Muscle of leg (tissue), 11 donors: ENCODE data around the gene ADAMTS12. TPM values are rescaled to one million over a fixed set of nuclear protein-coding genes. Genes with fewer than 3 reads are reported as not detected.

Source experiments
- DNase-seq: peaks from one replicate; pipeline ENCODE4 v3.0.0; 2013
- H3K27ac ChIP-seq: one replicate; pipeline ENCODE4 v1.5.1; 2013; ENCODE audit warnings: mild to moderate bottlenecking, low read length, control low read depth
- H3K27me3 ChIP-seq: one replicate; pipeline ENCODE4 v1.6.1; 2013; ENCODE audit warnings: low read length; ENCODE audit not compliant: control insufficient read depth, insufficient read depth
- H3K36me3 ChIP-seq: one replicate; pipeline ENCODE4 v1.6.1; 2013; ENCODE audit warnings: low read length; ENCODE audit not compliant: control insufficient read depth, insufficient read depth
- H3K4me1 ChIP-seq: one replicate; pipeline ENCODE4 v1.6.1; 2013; ENCODE audit warnings: low read length; ENCODE audit not compliant: control insufficient read depth, insufficient read depth
- H3K4me3 ChIP-seq: one replicate; pipeline ENCODE4 v1.5.1; 2013; ENCODE audit warnings: low read length, control low read depth
- H3K9me3 ChIP-seq: replicated peaks from 2 replicates; pipeline ENCODE4 v1.6.1; 2013; ENCODE audit warnings: low read depth, low read length; ENCODE audit not compliant: control insufficient read depth
- WGBS: methylation state at CpG from one replicate; pipeline ENCODE4 v1.1.5; 2013; ENCODE audit warnings: missing lambda C conversion rate; ENCODE audit not compliant: insufficient coverage; 5-methylcytosine and 5-hydroxymethylcytosine counted together
- polyA plus RNA-seq, 8 donors: library from polyadenylated mRNA; unstranded; fragments of 120-200 nt; gene quantifications; one replicate each; pipeline versions ENCODE4 v1.2.1 to v1.2.3, GENCODE V29; 2013; ENCODE audit warnings: inconsistent platforms in 1 of 8, low replicate concordance in 1 of 8; ENCODE audit not compliant: insufficient read length in 8 of 8, insufficient read depth in 1 of 8
- total RNA-seq: library from RNA; stranded (reverse); fragments of 120-200 nt; gene quantifications from one replicate; pipeline ENCODE4 v1.2.4, GENCODE V29; 2013

The ADAMTS12 gene
- total and polyA plus RNA-seq, 9 donors = 14.8 to 35.1 (median 22.8) TPM

DNA sequence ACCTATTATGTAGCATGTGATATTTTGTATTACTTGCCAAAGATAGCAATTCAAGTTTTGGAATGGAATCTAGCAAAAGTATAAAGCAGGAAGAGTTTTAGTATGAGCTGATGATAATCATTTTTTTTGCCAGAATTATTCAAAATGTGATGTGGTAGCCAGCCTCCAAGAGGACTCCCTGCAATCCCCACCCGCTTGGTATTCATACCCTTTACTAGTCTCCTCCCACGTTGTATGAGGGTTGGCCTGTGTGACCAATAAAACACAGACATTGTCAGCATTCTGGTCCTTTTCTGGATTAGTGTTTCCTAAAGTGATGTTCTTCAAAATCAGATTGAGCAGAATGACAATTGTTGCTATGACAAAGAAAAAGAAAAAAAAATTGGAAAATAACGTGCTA, 387.2 kb downstream of the ADAMTS12 start:
- peak; percentile 6 for DNase-seq
- Histone ChIP-seq H3K27ac (no peak overlapping the region), H3K36me3 (no peaks in the 10 kb centered on the region), H3K9me3 (no peaks in the 10 kb centered on the region), H3K4me3 (no peak overlapping the region), H3K4me1 (no peaks in the 10 kb centered on the region), H3K27me3 (no peaks in the 10 kb centered on the region)
- 60% methylated on average over 1 of the region's 3 CpGs for WGBS

DNA sequence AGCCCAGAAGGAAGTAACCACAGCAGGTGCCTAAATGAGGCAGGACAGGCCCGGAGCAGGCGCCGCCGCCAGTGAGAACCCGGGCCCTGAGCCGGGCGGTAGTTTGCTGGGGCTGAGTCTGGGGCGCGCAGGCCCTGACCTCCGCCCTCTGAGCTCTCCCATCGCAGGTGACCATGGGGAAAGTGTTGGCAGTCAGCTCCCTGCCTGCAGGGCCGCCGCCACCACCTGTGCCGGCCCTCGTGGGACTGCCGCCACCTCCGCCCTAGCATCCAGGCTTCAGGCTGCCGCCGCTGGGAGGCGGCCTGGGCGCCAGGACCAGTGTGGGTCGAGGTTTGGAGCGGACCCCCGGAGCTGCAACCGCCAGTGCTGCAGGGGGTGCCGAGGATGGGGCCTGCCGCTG, 389.9 kb downstream of the ADAMTS12 start:
- WGBS = 84% methylated on average over 27 of the region's 27 CpGs
- no peaks in the 10 kb centered on the region for H3K4me1 ChIP-seq
- H3K4me3 ChIP-seq = no peak overlapping the region
- H3K9me3 ChIP-seq = no peaks in the 10 kb centered on the region
- no peak overlapping the region for H3K27ac ChIP-seq
- no peaks in the 10 kb centered on the region for H3K36me3 ChIP-seq
- no peak for DNase-seq
- H3K27me3 ChIP-seq = no peaks in the 10 kb centered on the region

DNA sequence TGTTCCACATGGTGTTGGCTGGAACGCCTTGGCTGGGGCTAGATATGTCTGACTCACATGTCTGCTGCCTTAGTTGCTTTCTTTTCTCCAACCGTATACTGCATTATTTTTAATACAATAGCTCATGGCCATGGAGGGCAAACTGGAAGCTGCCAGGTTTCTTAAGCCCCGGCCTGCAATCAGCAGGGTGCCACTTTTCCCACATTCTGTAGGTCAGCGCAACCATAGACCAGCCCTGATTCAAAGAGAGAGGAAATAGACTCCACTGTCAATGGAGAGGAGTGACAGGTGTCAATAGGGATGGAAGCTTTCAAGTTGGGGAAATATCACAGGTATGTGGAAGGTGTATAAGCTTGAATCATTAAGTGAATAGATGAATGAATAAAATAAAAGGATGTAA, 390.5 kb downstream of the ADAMTS12 start:
- H3K4me1 ChIP-seq = no peaks in the 10 kb centered on the region
- WGBS = 88% methylated on average over 3 of the region's 4 CpGs
- DNase-seq = no peak
- no peaks in the 10 kb centered on the region for H3K36me3 ChIP-seq
- no peak overlapping the region for H3K4me3 ChIP-seq
- H3K27me3 ChIP-seq = no peaks in the 10 kb centered on the region
- H3K9me3 ChIP-seq = no peaks in the 10 kb centered on the region
- H3K27ac ChIP-seq = no peak overlapping the region

- Histone ChIP-seq H3K4me1 (no peaks in the 10 kb centered on the region), H3K36me3 (no peaks in the 10 kb centered on the region), H3K9me3 (no peaks in the 10 kb centered on the region), H3K27ac (no peak overlapping the region), H3K4me3 (no peak overlapping the region), H3K27me3 (no peaks in the 10 kb centered on the region)
- WGBS = no CpG with 5 or more reads among the region's 1 CpG
- DNase-seq = peak; percentile 62
These were observed 397.3 kb downstream of the ADAMTS12 start for GRCh38 chr5:33494466-33494865.

DNA sequence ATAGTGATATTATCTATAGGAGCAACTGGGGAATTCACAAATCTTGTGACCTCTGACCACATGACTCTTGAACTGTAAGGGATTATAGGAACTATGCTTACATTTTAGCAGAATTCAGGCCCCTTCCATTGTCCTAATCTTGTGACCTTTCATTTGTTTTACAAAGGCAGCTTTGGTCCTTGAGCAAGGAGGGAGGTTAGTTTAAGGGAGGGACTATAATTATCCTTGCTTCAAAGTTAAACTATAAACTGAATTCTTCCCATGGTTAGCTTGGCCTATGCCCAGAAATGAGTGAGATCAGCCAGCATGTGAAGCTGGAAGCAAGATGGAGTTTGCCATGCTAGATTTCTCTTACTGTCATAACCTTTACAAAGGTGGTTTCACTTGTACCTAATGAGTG, 399.8 kb downstream of the ADAMTS12 start:
- no peaks in the 10 kb centered on the region for H3K4me1 ChIP-seq
- DNase-seq = no peak
- no peaks in the 10 kb centered on the region for H3K9me3 ChIP-seq

GRCh38 chr5:33490071-33490665, 401.6 kb downstream of the ADAMTS12 start:
- no peaks in the 10 kb centered on the region for H3K27me3 ChIP-seq
- no peaks in the 10 kb centered on the region for H3K9me3 ChIP-seq
- no peak overlapping the region for H3K27ac ChIP-seq
- no peaks in the 10 kb centered on the region for H3K4me1 ChIP-seq
- no CpG with 5 or more reads among the region's 1 CpG for WGBS
- no peak overlapping the region for H3K4me3 ChIP-seq
- DNase-seq = no peak
- no peaks in the 10 kb centered on the region for H3K36me3 ChIP-seq

More for the DNA sequence above, 399.8 kb downstream of the ADAMTS12 start:
- no peaks in the 10 kb centered on the region for H3K36me3 ChIP-seq
- no peaks in the 10 kb centered on the region for H3K27me3 ChIP-seq
- H3K27ac ChIP-seq = no peak overlapping the region
- no peak overlapping the region for H3K4me3 ChIP-seq

GRCh38 chr5:33489481-33490067, 402.2 kb downstream of the ADAMTS12 start:
- WGBS = 80% methylated on average over 1 of the region's 6 CpGs
- Histone ChIP-seq H3K9me3 (no peaks in the 10 kb centered on the region), H3K27ac (no peak overlapping the region), H3K4me1 (no peaks in the 10 kb centered on the region), H3K4me3 (no peak overlapping the region), H3K27me3 (no peaks in the 10 kb centered on the region), H3K36me3 (no peaks in the 10 kb centered on the region)
- DNase-seq = no peak

DNA sequence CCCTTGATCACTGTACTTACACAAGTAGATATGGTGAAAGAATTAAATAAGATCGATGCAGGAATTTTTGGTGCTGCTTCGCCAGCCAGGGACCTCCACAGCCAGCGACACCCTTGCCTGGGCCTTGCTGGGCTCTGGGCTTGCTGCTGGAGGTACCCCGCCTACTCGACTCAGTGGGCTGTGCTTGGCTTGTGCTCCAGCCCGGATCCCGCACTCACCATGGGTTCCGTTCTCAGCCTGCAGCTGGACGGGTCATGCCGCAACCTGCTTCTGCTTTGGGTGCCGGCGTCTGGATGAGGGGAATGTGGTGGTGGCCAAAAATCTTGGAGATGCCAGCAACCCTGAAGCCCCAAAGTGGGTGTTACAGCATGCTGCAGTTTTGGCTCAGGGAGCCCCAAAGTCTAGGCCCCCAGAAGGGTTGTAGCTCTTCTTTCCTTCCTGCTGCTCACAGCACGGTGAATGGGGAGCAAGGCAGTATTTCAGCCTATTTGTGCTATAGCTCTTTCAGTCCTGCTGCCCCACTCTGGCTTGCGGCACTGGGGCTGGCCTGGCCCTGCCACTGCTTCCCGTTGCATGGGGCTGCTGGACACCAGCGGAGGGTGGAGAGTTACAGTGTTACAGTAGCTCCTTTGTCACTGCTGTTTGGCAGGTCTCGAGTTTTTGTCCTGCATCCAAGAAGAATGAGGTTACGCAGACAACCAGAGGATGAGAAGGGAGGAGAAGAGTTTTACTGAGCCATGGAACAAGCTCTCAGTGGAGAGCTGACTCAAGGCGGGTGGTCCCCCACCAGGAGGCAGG, 403.0 kb downstream of the ADAMTS12 start:
- no peaks in the 10 kb centered on the region for H3K9me3 ChIP-seq
- DNase-seq = no peak
- H3K27ac ChIP-seq = no peak overlapping the region
- no peaks in the 10 kb centered on the region for H3K36me3 ChIP-seq
- no peaks in the 10 kb centered on the region for H3K4me1 ChIP-seq
- H3K4me3 ChIP-seq = no peak overlapping the region
- no peaks in the 10 kb centered on the region for H3K27me3 ChIP-seq
- WGBS = 86% methylated on average over 16 of the region's 19 CpGs

- Histone ChIP-seq H3K27me3 (no peaks in the 10 kb centered on the region), H3K4me3 (no peak overlapping the region), H3K36me3 (no peaks in the 10 kb centered on the region), H3K4me1 (no peaks in the 10 kb centered on the region), H3K27ac (no peak overlapping the region), H3K9me3 (no peaks in the 10 kb centered on the region)
- no peak for DNase-seq
- 50% methylated on average over 1 of the region's 3 CpGs for WGBS
These were observed 404.6 kb downstream of the ADAMTS12 start for GRCh38 chr5:33487236-33487635.

- WGBS = 73% methylated on average over 3 of the region's 7 CpGs
- H3K4me1 ChIP-seq = no peaks in the 10 kb centered on the region
- H3K27ac ChIP-seq = no peak overlapping the region
These were observed 409.5 kb downstream of the ADAMTS12 start for GRCh38 chr5:33482335-33482734.

More at GRCh38 chr5:33482335-33482734, 409.5 kb downstream of the ADAMTS12 start:
- Histone ChIP-seq H3K4me3 (no peak overlapping the region), H3K36me3 (peaks cover under 1% of the 10 kb centered on the region), H3K9me3 (no peaks in the 10 kb centered on the region), H3K27me3 (no peaks in the 10 kb centered on the region)
- no peak for DNase-seq
